ENCODE measurements around the gene NTSR1.

DNA sequence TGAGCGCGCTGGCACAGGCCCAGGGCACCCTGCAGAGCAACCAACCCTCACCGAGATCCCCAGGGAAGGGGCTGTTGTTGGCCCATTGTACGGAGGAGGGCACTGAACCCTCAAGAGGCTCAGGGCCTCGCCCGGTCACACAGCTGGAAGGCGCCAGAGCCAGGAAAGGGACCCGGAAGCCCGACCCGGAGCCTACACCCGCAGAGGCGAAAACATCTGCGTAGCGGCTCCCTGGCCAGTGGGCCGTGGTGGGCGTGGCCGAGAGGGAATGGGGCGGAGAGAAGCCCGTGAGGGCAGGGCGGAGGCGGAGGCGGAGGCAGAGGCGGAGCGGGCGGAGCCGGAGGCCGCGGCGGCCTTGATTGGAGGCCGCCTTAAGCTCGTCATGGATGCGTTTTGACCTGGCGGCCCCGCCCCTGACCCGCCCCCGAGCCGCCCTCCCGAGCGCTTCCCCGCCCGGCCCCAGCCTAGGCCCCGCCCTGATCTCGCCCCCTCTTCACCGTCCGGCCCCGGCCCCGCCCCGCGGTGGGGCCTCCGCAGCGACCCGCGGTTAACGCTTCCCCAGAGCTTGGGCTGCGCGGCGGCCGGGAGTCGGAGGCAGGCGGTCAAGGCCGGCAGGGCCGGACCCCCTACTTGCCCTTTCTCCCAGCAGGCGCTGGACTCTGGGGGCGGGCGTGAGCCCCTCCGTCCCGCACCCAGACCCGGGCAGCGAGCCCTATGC is 85.5 kb downstream of the NTSR1 start:
- TF ChIP-seq EZH2 (IDR thresholded peaks at IDR 0.05; ENCODE audit: borderline replicate concordance, insufficient read depth, low read length, poor library complexity, severe bottlenecking) (no peak), CTCF (IDR thresholded peaks at IDR 0.05; ENCODE audit: poor library complexity, severe bottlenecking) (no peak)

Measured in neural cell (in vitro differentiated cells).